ENCODE data around the gene HPS1. TPM values are rescaled to one million over a fixed set of nuclear protein-coding genes. Genes with fewer than 3 reads are reported as not detected.

HPS1 gene
- total RNA-seq, 1 donor from 2014 or later = 42.7 TPM

GRCh38 chr10:98449287-98449686 lies 2.6 kb upstream of the HPS1 start:
- peaks cover 0 to 11% of the 10 kb centered on the region in 2 donors for H3K36me3 ChIP-seq
- H3K4me3 ChIP-seq = no peak overlapping the region
- H3K4me1 ChIP-seq = peaks cover 0 to 6% of the 10 kb centered on the region in 2 donors
- H3K9me3 ChIP-seq = no peaks in the 10 kb centered on the region
- no peak for TF ChIP-seq CTCF (IDR thresholded peaks at IDR 0.05)
- H3K27me3 ChIP-seq = no peaks in the 10 kb centered on the region
- no peak for DNase-seq (ENCODE audit: low spot score in 2 of 2)
- intact Hi-C loops (cut with DNase I) = loop anchor here (5.0 to 10.0 kb wide), 4 partner anchors 137 to 1176 kb away; partner anchors contain the start of genes GOT1, LOXL4 and SLC25A28
- no peak overlapping the region for H3K27ac ChIP-seq

- peak overlapping the region; percentile 93 to 95 for H3K27ac ChIP-seq
- intact Hi-C loops (cut with DNase I) = loop anchor here (1.0 to 10.0 kb wide), 6 partner anchors 14 to 1179 kb away; partner anchors contain the start of genes GOT1, LOXL4, PYROXD2 and SLC25A28
- H3K9me3 ChIP-seq = no peaks in the 10 kb centered on the region
- H3K36me3 ChIP-seq = peaks cover 3 to 31% of the 10 kb centered on the region in 2 donors
- no peaks in the 10 kb centered on the region for H3K27me3 ChIP-seq
- H3K4me1 ChIP-seq = peaks cover 0 to 6% of the 10 kb centered on the region in 2 donors
- H3K4me3 ChIP-seq = peak overlapping the region; percentile 74 to 78
- DNase-seq (ENCODE audit: low spot score in 2 of 2) = peak in 1 of 2 donors; percentile 71
- TF ChIP-seq CTCF (IDR thresholded peaks at IDR 0.05) = no peak
Observed at GRCh38 chr10:98446151-98446660, 529 bp downstream of the HPS1 start.

DNA sequence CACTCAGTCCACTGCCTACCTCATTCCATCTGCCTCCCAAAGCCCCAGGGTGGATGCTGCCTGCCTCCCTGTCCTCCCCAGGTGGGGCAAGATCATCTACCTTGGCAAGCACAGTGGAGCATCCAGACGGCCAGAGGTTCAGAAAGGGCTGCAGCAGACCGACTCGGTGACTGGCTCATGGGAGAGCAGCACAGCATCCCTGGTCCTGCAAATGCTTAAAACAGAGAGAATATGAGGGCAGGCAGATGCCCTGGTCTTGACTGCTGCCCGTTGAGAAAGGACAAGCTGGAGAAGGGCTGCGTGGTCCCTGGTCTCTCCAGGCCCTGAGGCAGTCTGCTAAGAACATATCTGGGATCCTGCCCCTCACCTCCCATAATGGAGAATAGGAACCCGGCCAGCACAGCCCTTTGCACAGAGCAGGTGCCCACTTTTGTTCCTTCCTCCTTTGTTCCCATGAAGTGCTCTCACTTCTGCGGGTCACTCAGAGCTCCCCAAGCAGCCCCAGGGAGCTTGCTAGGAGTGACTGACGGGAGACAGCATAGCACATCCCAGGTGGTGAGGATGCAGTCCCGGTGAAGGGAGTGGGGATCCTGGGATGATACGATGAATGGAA lies 1.4 kb downstream of the HPS1 start:
- peak overlapping the region in 1 of 2 donors; percentile 78 for H3K4me3 ChIP-seq
- TF ChIP-seq CTCF (IDR thresholded peaks at IDR 0.05) = no peak
- intact Hi-C loops (cut with DNase I) = loop anchor here (5.0 to 10.0 kb wide), 4 partner anchors 133 to 1179 kb away; partner anchors contain the start of genes GOT1, LOXL4 and SLC25A28
- no peaks in the 10 kb centered on the region for H3K27me3 ChIP-seq
- no peaks in the 10 kb centered on the region for H3K9me3 ChIP-seq
- H3K27ac ChIP-seq = peak overlapping the region; percentile 93 to 95
- H3K36me3 ChIP-seq = peaks cover 3 to 34% of the 10 kb centered on the region in 2 donors
- peaks cover 0 to 6% of the 10 kb centered on the region in 2 donors for H3K4me1 ChIP-seq
- no peak for DNase-seq (ENCODE audit: low spot score in 2 of 2)

DNA sequence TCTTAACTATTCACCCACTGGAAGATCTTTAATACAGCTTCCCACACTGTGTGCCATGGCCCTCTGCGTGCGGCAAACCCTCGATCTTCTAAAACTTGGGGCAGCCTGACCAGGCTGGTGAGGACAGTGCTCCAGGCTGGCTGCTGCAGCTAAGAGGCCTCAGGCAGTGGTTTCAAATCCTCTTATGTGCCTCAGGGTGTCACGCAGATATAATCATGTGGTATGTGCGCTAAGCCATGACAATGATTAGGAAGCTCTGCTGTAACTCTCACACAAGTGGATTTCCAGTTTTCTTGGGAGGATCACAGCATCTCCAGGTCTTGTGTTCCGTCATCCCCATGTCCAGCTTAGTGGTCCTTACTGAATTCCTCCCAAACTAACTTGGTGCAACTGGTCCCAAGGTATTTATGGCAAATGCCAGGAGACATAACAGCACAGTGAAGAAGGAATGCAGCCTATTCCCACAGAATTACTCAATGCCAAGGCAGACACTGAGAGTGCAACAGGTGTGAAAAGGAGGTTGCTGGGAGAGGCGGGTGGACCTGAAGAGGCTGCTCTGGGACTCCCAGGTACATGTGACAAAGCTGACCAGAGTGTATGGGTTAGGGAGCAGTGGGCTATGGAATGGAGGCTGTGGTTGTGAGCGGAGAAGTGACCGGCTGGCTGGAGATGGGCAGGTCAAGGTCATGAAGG lies 2.3 kb downstream of the HPS1 start:
- H3K4me3 ChIP-seq = no peak overlapping the region
- H3K9me3 ChIP-seq = no peaks in the 10 kb centered on the region
- peaks cover 0 to 6% of the 10 kb centered on the region in 2 donors for H3K4me1 ChIP-seq
- DNase-seq (ENCODE audit: low spot score in 2 of 2) = no peak
- H3K27ac ChIP-seq = no peak overlapping the region
- no peaks in the 10 kb centered on the region for H3K27me3 ChIP-seq
- no peak for TF ChIP-seq CTCF (IDR thresholded peaks at IDR 0.05)
- peaks cover 3 to 40% of the 10 kb centered on the region in 2 donors for H3K36me3 ChIP-seq
- intact Hi-C loops (cut with DNase I) = loop anchor here (5.0 to 10.0 kb wide), 4 partner anchors 132 to 1180 kb away; partner anchors contain the start of genes GOT1, LOXL4 and SLC25A28

DNA sequence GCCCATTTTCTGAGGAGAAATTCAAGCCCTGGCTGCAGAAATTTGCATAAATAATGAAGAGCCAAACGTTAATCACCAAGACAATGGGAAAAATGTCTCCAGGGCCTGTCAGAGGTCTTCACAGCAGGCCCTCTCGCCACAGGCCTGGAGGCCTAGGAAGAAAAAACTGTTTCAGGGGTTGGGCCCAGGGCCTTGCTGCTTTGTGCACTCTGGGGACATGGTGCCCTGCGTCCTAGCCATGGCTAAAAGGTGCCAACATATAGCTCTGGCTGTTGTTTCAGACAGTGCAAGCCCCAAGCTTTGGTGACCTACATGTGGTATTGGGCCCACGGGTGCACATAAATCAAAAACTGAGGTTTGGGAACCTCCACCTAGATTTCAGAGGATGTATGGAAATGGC lies 8.0 kb downstream of the HPS1 start:
- Histone ChIP-seq H3K4me3 (no peak overlapping the region), H3K4me1 (no peaks in the 10 kb centered on the region), H3K9me3 (no peaks in the 10 kb centered on the region), H3K36me3 (peaks cover 32 to 66% of the 10 kb centered on the region in 2 donors), H3K27ac (no peak overlapping the region), H3K27me3 (no peaks in the 10 kb centered on the region)
- DNase-seq (ENCODE audit: low spot score in 2 of 2) = peak in 1 of 2 donors; percentile 51
- no peak for TF ChIP-seq CTCF (IDR thresholded peaks at IDR 0.05)
- intact Hi-C loops (cut with DNase I) = no loop called here
